GM10847 (cell line): ENCODE measurements around the gene SURF1.

Experiments used
- POLR2A ChIP-seq: IDR thresholded peaks from 2 replicates; pipeline ENCODE4 v1.6.1; 2011; ENCODE audit not compliant: insufficient read length; ENCODE audit errors: extremely low read depth

Gene SURF1

DNA sequence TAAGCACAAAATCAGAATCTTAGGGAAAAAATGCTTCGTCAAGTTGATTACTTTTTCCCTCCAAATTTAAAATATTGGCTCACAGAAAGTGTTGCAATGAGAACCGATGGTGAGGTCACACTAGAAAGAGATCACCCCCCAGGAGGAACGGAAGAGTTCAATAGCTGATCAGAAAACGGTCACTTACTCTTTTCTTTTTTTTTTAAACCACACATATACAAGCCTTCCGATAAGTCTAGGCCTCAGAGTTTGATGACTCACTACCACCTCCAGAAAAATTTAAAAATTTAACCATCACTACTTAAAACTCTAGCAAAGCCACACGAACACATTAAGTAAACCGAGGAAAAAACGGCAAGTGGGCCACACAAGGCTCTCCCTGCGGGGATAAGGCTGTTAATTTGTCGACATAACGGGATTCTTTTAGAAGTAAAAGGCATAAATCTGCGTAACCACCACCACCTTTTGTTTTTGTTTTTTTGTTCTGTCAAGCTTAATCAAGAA is 18.4 kb upstream of the SURF1 start:
- no peak for TF ChIP-seq POLR2A

DNA sequence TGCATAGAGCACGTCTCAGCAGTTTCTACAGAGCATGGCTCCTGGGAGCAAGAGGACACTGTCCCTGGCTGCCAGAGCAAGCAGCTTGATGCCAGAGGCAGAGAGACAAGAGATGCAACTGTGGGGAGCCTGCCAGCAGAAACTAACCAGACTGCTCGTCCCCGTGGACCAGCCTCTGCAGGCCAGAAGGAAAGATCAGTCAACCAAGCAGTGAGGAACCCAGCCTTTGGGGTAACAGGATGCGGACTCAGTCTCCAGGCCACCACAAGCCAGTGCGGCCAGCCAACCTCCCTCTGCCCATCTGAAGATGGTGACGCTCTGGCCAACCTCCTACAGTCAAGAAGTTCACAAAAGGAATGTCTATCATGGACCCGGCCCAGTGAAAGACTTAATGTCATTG is 15.9 kb upstream of the SURF1 start:
- TF ChIP-seq POLR2A = no peak

DNA sequence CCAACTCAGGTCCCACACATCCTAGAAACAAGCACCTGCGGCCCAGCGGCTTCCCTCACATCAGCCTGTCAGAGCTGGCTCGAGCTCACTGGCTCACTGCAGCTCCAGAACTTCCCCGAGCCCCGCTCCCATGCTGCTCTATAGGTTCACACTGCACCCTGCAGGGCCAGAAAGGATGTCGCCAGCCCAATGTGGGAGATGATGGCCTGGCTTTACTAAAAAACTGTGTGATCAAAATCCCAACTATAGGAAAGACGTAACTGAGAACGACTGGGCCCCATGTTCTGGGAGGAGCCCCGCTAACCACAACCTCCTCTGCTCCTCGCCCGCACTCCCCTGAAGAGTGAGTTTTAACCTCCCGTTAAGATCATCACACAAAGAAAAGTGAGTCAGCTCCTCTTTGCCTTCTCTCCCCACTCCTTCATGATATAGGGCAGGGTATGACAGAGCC is 15.0 kb upstream of the SURF1 start:
- no peak for TF ChIP-seq POLR2A

GRCh38 chr9:133370685-133371084 is 14.4 kb upstream of the SURF1 start:
- TF ChIP-seq POLR2A = no peak

DNA sequence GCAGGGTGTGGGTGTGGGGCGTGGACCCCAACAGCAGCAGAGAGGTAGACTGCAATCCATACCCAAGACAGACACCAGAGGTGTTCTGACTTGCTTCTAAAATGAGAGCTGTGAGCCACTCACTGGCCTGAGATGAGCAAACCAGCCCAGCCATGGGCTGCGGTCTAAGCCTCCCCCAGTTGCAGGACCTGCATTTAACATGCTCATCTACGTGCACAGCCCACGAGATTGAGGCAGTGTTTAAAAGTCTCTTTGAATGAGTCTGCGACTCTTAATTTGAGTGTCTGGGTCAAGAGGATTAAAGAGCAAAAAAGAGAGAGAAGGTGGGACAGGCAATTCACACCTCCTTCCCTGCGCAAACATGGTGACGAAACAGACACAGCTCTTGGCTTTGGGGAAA is 13.6 kb upstream of the SURF1 start:
- no peak for TF ChIP-seq POLR2A

DNA sequence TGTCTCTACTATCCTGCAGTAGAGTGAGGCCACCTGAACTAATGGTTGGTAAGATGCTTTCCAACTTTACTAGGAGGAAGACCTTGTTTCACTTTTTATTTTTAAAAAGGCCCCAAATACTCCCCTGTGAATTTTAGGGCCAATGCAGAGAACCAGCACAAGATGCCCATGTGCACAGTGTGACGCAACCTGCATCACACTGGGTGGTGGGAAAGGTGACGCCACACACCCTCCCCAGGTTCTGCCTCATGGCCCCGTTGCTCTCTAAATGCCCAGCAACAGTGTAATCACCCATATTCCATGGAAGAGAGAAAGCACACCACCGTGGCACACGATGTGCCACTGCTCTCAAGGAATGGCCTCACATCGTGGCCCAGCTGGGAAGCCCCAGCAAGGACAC is 13.1 kb upstream of the SURF1 start:
- TF ChIP-seq POLR2A = no peak

- no peak for TF ChIP-seq POLR2A
Measured at GRCh38 chr9:133368249-133368881, 12.1 kb upstream of the SURF1 start.

DNA sequence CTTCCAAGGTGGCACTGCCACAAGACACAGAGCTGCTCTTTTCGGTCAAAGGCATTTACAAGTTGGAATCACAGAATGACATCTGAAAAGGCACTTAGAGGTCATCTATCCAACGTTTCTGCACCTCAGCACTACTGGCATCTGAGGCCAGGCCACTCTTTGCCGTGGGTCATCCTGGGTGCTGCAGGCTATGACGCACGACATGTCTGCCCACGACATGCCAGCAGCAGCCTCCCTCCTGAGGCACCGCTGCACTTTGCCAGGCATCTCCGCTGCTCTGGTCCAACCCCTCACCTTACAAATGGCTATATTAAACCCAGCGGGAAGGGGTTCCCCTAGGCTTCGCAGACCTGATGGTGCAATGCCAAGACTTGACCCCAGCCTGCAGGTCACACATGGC is 11.5 kb upstream of the SURF1 start:
- no peak for TF ChIP-seq POLR2A

DNA sequence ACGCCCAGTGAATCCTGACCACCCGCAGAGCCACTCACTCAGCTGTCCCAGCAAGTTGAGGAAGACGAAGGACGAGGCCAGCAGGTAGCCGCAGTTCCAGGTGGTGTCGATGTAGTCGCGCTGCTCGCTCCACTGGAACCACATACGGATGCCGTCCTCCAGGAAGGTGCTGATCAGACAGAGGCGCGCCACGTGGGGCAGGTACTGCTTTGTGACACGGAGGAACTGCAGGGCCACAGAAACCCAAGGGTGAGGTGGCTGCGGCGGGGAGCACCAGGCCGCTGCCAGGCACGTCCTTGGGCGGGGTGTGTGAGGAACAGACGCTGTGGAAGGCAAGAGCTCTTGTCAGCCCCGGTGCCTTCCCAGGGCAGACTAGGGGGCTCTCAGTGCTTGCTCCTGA is 10.9 kb upstream of the SURF1 start:
- no peak for TF ChIP-seq POLR2A

DNA sequence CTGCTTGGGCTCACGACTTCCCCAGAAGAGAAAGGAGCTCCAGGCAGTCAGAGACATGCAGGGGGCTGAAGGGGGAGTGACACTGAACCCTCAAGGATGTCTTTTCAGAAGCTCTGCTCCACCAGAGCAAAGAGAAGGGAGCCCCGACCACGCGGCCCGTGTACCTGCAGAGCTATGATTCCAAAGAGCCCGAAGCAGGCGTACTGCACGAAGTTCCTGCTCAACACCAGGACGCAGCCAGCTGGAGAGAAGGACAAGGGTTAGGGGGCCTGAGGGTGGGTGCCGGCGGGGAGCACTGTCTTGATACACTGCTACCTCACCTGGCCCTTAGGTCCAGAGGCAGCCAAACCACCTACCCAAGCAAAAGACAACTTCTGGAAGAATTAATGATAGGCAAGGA is 10.1 kb upstream of the SURF1 start:
- TF ChIP-seq POLR2A = no peak

DNA sequence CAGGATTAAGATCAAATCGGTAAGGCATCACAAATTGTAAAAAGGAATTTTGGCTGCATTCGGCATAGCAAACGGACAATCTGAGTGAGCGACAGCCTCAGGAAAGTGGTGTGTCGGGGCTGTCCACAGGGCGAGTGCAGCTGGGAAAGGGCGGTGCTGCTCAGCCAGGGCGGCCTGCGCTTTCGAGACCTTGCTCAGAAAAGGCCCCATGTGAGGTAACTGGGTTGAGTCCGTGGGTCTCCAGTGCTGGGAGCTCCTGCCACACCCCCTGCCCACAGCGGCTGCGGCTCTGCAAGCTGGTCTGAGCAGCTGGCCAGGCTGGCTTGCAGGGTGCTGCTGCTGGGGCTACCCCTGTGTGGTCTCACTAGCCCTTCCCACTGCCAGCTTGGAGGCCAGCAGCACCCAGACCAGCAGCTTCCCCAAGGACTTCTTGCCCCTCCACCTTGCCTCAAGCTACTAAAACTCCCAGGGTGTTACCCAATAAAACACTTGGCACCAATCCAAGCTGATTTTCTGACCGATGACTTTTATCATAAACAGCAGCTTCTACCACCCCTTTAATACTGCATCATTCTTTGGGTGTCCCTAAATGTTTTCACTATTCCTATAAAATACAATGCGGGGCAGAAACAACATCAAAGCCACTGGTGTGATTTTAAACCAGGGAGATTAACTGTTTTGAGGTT is 6.2 kb upstream of the SURF1 start:
- no peak for TF ChIP-seq POLR2A

GRCh38 chr9:133361507-133362092 is 5.3 kb upstream of the SURF1 start:
- TF ChIP-seq POLR2A = no peak

GRCh38 chr9:133360400-133361393 is 4.4 kb upstream of the SURF1 start:
- TF ChIP-seq POLR2A = no peak

DNA sequence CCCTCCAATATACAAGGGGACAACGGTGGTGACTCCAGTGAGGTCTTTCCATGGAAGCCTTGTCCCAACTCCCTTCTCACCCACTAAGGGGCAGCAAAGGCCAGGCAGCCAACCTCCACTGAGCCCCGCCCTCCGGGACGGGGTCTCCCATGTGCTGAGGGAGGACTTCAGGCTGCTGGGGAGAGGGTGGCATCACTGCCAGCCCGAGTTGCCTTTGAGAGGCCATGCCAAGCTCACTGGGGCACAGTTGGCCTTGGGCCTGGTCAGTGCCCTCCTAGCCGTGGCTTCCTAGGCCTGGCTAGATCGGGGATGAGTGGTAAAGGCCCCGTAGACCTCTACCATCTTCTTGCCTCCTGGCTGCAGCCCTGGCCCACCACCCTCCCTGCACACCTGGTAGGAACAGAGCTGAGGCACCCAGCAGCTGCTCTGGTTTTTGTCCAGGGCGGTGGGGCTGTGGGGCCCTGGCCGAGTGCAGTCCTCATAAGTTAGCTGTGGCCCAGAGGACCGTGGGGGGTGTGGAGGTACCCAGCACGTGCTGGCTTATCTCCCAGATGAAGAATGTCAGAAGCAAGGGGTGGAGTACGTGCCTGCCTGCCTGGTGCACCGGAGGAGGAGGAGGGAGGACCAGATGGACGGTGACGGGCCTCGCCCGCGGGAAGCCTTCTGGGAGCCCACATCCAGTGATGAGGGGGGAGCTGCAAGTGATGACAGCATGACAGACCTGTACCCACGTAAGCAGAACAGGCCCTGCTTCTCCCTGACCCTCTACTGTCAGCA is 3.3 kb upstream of the SURF1 start:
- no peak for TF ChIP-seq POLR2A

GRCh38 chr9:133357656-133358055 is 1.4 kb upstream of the SURF1 start:
- TF ChIP-seq POLR2A = no peak

DNA sequence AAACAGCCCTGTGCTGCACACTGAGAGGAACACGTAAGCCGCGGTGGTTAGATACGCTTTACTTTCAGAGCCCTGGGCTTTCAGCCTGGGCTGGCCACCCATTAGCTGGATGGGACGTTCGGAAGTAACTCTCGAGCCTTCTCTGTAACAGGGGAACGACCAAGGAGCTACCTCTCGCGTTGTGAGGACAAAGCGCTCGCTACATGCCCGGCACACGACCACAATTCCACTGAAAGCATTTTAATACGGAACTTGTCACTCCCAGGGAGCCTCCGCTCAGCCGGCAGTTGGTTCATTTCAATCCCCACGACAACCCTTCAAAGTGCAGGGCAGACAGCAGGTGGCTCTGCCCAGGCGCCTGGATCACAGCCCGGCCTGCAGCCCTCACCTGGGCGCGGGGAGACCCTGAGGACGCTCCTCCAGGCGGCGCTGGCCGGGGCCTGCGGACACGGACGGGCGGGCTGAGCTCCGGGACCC is 368 bp downstream of the SURF1 start:
- no peak for TF ChIP-seq POLR2A
